SK-N-SH (cell line): Measurements from ENCODE around the gene STRIP2. TPM values are rescaled to one million over a fixed set of nuclear protein-coding genes. Genes with fewer than 3 reads are reported as not detected.

Experiments
- CTCF ChIA-PET: fragments of 300-600, 350-600 bp; formaldehyde crosslinking; extraction: SDS; loops from one replicate; lab custom pipeline; 2021; lab: Yijun Ruan, JAX
- POLR2A ChIA-PET: fragments of 350-600 bp; sonication (Branson Sonifier 250); formaldehyde crosslinking; extraction: SDS; loops from one replicate; lab custom pipeline; 2020; ENCODE audit warnings: antibody characterized with exemption, inconsistent platforms; lab: Yijun Ruan, JAX
- DNase-seq: peaks from one replicate; pipeline ENCODE4 v3.0.0; 2012
- H2AFZ ChIP-seq: fragments of 200-600 bp; sonication (generic); 2 replicates; pipeline ENCODE4 v1.8.1; 2016; ENCODE audit warnings: antibody characterized with exemption, mild to moderate bottlenecking, low read depth
- H3F3A ChIP-seq: fragments of 200-600 bp; sonication (generic); replicated peaks from 2 replicates; pipeline ENCODE3; 2016; ENCODE audit warnings: antibody characterized with exemption, mild to moderate bottlenecking; ENCODE audit not compliant: insufficient read depth
- H3K27ac ChIP-seq, 2 experiments: fragments of 200-500 bp in 1 of 2; fragments of 200-600 bp in 1 of 2; sonication (Bioruptor generic) in 1 of 2; sonication (generic), shearing (Covaris generic) in 1 of 2; 2 replicates each; pipeline versions ENCODE4 v1.5.1 to v1.6.1; 2014 to 2016; ENCODE audit warnings: low read depth in 2 of 2, inconsistent platforms in 1 of 2, low read length in 1 of 2, mild to moderate bottlenecking in 1 of 2, mixed read lengths in 1 of 2
- H3K27me3 ChIP-seq: fragments of 200-600 bp; sonication (generic), shearing (Covaris generic); 2 replicates; pipeline ENCODE4 v1.6.1; 2016; ENCODE audit warnings: mixed run types; ENCODE audit not compliant: insufficient read depth
- H3K36me3 ChIP-seq, 2 experiments: fragments of 200-500 bp in 1 of 2; fragments of 200-600 bp in 1 of 2; sonication (Bioruptor generic) in 1 of 2; sonication (generic) in 1 of 2; replicated peaks in 1 of 2; 2 replicates each; pipeline versions ENCODE3 to v1.5.1; 2014 to 2016; ENCODE audit warnings: low read length in 1 of 2, mild to moderate bottlenecking in 1 of 2; ENCODE audit not compliant: insufficient read depth in 2 of 2, control insufficient read depth in 1 of 2
- H3K4me1 ChIP-seq, 2 experiments: fragments of 200-500 bp in 1 of 2; fragments of 200-600 bp in 1 of 2; sonication (Bioruptor generic) in 1 of 2; sonication (generic), shearing (Covaris generic) in 1 of 2; 2 replicates each; pipeline versions ENCODE4 v1.5.1 to v1.6.1; 2014 to 2016; ENCODE audit warnings: low read depth in 1 of 2, low read length in 1 of 2, mixed run types in 1 of 2; ENCODE audit not compliant: insufficient read depth in 2 of 2, control insufficient read depth in 1 of 2
- H3K4me2 ChIP-seq: fragments of 200-600 bp; sonication (generic), shearing (Covaris generic); 2 replicates; pipeline ENCODE4 v1.6.1; 2017; ENCODE audit warnings: mixed run types
- H3K4me3 ChIP-seq, 2 experiments: fragments of 200-500 bp in 1 of 2; fragments of 200-600 bp in 1 of 2; sonication (Bioruptor generic) in 1 of 2; sonication (generic), shearing (Covaris generic) in 1 of 2; 2 replicates each; pipeline versions ENCODE4 v1.5.1 to v1.8.1; 2014 to 2016; ENCODE audit warnings: low read depth in 2 of 2, inconsistent platforms in 1 of 2, low read length in 1 of 2, mild to moderate bottlenecking in 1 of 2, mixed read lengths in 1 of 2, moderate library complexity in 1 of 2
- H3K79me2 ChIP-seq: fragments of 200-600 bp; sonication (generic); 2 replicates; pipeline ENCODE4 v1.8.1; 2017; ENCODE audit warnings: mild to moderate bottlenecking; ENCODE audit not compliant: insufficient read depth
- H3K9ac ChIP-seq: fragments of 200-600 bp; sonication (generic); 2 replicates; pipeline ENCODE4 v1.6.1; 2017; ENCODE audit warnings: mixed run types
- H3K9me2 ChIP-seq: fragments of 200-600 bp; sonication (generic); 2 replicates; pipeline ENCODE4 v1.6.1; 2017; ENCODE audit warnings: mixed run types
- H3K9me3 ChIP-seq: fragments of 200-600 bp; sonication (generic); 2 replicates; pipeline ENCODE4 v1.6.1; 2017; ENCODE audit warnings: mixed run types, mild to moderate bottlenecking, moderate library complexity
- H4K20me1 ChIP-seq: fragments of 200-600 bp; sonication (generic); 2 replicates; pipeline ENCODE4 v1.6.1; 2017; ENCODE audit warnings: mild to moderate bottlenecking, mixed run types; ENCODE audit not compliant: insufficient read depth
- FOXJ3 ChIP-seq: sonication (generic); formaldehyde crosslinking; IDR thresholded peaks from 2 replicates; pipeline ENCODE4 v1.5.1; 2020; ENCODE audit warnings: mild to moderate bottlenecking, missing genetic modification reagents
- GABPA ChIP-seq: IDR thresholded peaks from 2 replicates; pipeline ENCODE4 v1.4.0; 2012; ENCODE audit warnings: low read depth, mild to moderate bottlenecking
- IRF3 ChIP-seq: fragments of 150-350 bp; IDR thresholded peaks from 2 replicates; pipeline ENCODE4 v1.6.1; 2016; ENCODE audit warnings: mild to moderate bottlenecking, low read depth, low read length
- JUND ChIP-seq: IDR thresholded peaks from 2 replicates; pipeline ENCODE4 v1.4.0; 2012
- MXI1 ChIP-seq: IDR thresholded peaks from 2 replicates; pipeline ENCODE4 v1.6.1; 2012; ENCODE audit warnings: mild to moderate bottlenecking, low read depth, low read length, improper control_type of control experiment
- NFIC ChIP-seq: IDR thresholded peaks from 2 replicates; pipeline ENCODE4 v1.4.0; 2012; ENCODE audit warnings: borderline replicate concordance
- RAD21 ChIP-seq: IDR thresholded peaks from 2 replicates; pipeline ENCODE4 v1.6.1; 2012; ENCODE audit warnings: mild to moderate bottlenecking, low read length
- RFX5 ChIP-seq: IDR thresholded peaks from 2 replicates; pipeline ENCODE4 v1.6.1; 2012; ENCODE audit warnings: mild to moderate bottlenecking, improper control_type of control experiment, low read length
- SIN3A ChIP-seq: IDR thresholded peaks from 2 replicates; pipeline ENCODE4 v1.6.1; 2012; ENCODE audit warnings: low read depth, mild to moderate bottlenecking, low read length, moderate library complexity, borderline replicate concordance
- SMC3 ChIP-seq: IDR thresholded peaks from 2 replicates; pipeline ENCODE4 v1.6.1; 2012; ENCODE audit warnings: low read depth, low read length, improper control_type of control experiment
- TCF12 ChIP-seq: IDR thresholded peaks from 2 replicates; pipeline ENCODE4 v1.4.0; 2012
- TEAD4 ChIP-seq: IDR thresholded peaks from 2 replicates; pipeline ENCODE4 v1.4.0; 2012; ENCODE audit warnings: mild to moderate bottlenecking, borderline replicate concordance; ENCODE audit not compliant: insufficient read depth
- ZBTB33 ChIP-seq: IDR thresholded peaks from 2 replicates; pipeline ENCODE4 v1.4.0; 2012; ENCODE audit warnings: low read depth, borderline replicate concordance
- WGBS: methylation state at CpG from one replicate; pipeline ENCODE4 v1.1.6; 2017; ENCODE audit warnings: low lambda C conversion rate; 5-methylcytosine and 5-hydroxymethylcytosine counted together
- polyA plus RNA-seq, 3 experiments: library from polyadenylated mRNA; depleted of rRNA; stranded (reverse); fragments of >200 nt; gene quantifications; 2 replicates each; pipeline ENCODE4 v1.2.3, GENCODE V29; 2012
- TF ChIP-seq, protein P1 (sequence below): IDR thresholded peaks from 2 replicates; pipeline ENCODE4 v1.6.1; 2012; ENCODE audit warnings: mild to moderate bottlenecking, low read depth, low read length, moderate library complexity
- TF ChIP-seq, protein P2 (sequence below): IDR thresholded peaks from 2 replicates; pipeline ENCODE4; 2012
- TF ChIP-seq, protein P3 (sequence below): IDR thresholded peaks from 2 replicates; pipeline ENCODE4 v1.4.0; 2012; ENCODE audit warnings: low read depth

Gene STRIP2
- polyA plus RNA-seq, 1 of the 3 experiments (the other 2 are of a cell fraction): 4.9 TPM

DNA sequence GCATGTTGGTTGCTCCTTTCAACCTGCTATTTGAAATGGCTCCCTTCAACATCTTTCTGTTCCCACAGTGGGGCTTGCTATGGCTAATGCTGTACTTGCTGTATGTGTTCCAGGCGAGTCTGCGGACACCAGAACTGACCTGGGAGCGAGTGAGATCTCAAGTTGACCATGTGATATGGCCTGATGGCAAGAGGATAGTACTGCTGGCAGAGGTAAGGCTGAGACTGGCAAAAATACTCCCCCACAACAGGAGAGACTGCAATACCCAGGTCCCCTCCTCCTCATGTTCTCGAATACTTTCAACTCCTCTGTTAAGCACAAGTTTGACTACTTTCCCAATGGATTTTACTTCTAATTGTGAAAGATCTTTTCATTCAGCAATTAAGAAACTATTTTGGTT, 11.5 kb upstream of the STRIP2 start:
- CTCF ChIA-PET: interaction anchor here (0.8 to 1.8 kb wide), 3 partner anchors 13 to 49 kb away, joined by 3 to 5 read pairs (median 3); no protein-coding TSS in a partner anchor
- 71% methylated on average over 2 of the region's 4 CpGs for WGBS
- H3K27me3 ChIP-seq: no peaks in the 10 kb centered on the region

GRCh38 chr7:129423700-129424410, 10.4 kb upstream of the STRIP2 start:
- H3K9ac ChIP-seq: no peak overlapping the region
- no peak overlapping the region for H2AFZ ChIP-seq
- H3K36me3 ChIP-seq: peaks cover 27 to 37% of the 10 kb centered on the region in 2 experiments
- peaks cover 0 to 5% of the 10 kb centered on the region in 2 experiments; a peak in 2 of 4 replicates for H3K4me1 ChIP-seq
- no peaks in the 10 kb centered on the region for H3K9me3 ChIP-seq
- H3K9me2 ChIP-seq: no peaks in the 10 kb centered on the region
- H3K27ac ChIP-seq: no peak overlapping the region
- no peaks in the 10 kb centered on the region for H4K20me1 ChIP-seq
- CTCF ChIA-PET: interaction anchor here (0.8 to 3.7 kb wide), 8 partner anchors 10 to 205 kb away, joined by 3 to 19 read pairs (median 4); partner anchors contain the start of gene STRIP2
- no peaks in the 10 kb centered on the region for H3F3A ChIP-seq
- H3K4me3 ChIP-seq: no peak overlapping the region
- POLR2A ChIA-PET: no interaction called here
- 94% methylated on average over 2 of the region's 2 CpGs for WGBS
- DNase-seq: peak; percentile 43
- H3K79me2 ChIP-seq: no peaks in the 10 kb centered on the region
- no peak overlapping the region for H3K4me2 ChIP-seq
- no peaks in the 10 kb centered on the region for H3K27me3 ChIP-seq
- no peak for TF ChIP-seq RFX5
- TF ChIP-seq JUND: peak; percentile 24; the same call in 1 of the 2 replicates
- TF ChIP-seq, protein P1, sequence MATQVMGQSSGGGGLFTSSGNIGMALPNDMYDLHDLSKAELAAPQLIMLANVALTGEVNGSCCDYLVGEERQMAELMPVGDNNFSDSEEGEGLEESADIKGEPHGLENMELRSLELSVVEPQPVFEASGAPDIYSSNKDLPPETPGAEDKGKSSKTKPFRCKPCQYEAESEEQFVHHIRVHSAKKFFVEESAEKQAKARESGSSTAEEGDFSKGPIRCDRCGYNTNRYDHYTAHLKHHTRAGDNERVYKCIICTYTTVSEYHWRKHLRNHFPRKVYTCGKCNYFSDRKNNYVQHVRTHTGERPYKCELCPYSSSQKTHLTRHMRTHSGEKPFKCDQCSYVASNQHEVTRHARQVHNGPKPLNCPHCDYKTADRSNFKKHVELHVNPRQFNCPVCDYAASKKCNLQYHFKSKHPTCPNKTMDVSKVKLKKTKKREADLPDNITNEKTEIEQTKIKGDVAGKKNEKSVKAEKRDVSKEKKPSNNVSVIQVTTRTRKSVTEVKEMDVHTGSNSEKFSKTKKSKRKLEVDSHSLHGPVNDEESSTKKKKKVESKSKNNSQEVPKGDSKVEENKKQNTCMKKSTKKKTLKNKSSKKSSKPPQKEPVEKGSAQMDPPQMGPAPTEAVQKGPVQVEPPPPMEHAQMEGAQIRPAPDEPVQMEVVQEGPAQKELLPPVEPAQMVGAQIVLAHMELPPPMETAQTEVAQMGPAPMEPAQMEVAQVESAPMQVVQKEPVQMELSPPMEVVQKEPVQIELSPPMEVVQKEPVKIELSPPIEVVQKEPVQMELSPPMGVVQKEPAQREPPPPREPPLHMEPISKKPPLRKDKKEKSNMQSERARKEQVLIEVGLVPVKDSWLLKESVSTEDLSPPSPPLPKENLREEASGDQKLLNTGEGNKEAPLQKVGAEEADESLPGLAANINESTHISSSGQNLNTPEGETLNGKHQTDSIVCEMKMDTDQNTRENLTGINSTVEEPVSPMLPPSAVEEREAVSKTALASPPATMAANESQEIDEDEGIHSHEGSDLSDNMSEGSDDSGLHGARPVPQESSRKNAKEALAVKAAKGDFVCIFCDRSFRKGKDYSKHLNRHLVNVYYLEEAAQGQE: no peak
- TF ChIP-seq TEAD4: no peak
- TF ChIP-seq, protein P2, sequence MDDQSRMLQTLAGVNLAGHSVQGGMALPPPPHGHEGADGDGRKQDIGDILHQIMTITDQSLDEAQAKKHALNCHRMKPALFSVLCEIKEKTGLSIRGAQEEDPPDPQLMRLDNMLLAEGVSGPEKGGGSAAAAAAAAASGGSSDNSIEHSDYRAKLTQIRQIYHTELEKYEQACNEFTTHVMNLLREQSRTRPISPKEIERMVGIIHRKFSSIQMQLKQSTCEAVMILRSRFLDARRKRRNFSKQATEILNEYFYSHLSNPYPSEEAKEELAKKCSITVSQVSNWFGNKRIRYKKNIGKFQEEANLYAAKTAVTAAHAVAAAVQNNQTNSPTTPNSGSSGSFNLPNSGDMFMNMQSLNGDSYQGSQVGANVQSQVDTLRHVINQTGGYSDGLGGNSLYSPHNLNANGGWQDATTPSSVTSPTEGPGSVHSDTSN: peak; percentile 56
- TF ChIP-seq, protein P3, sequence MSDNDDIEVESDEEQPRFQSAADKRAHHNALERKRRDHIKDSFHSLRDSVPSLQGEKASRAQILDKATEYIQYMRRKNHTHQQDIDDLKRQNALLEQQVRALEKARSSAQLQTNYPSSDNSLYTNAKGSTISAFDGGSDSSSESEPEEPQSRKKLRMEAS: no peak
- no peak for TF ChIP-seq RAD21
- 0 out of 2 replicates have a peak, but pooled peaks have one; percentile 8 for TF ChIP-seq TCF12
- TF ChIP-seq MXI1: no peak
- peak; percentile 82 for TF ChIP-seq NFIC

More for the DNA sequence above, 11.5 kb upstream of the STRIP2 start:
- no peak for TF ChIP-seq SMC3
- TF ChIP-seq IRF3: no peak
- no peak for TF ChIP-seq FOXJ3 (CRISPR knock-in tag)
- TF ChIP-seq ZBTB33: no peak
- TF ChIP-seq SIN3A: no peak
- no peak for TF ChIP-seq GABPA
- Histone ChIP-seq H3K36me3 (peaks cover 24 to 26% of the 10 kb centered on the region in 2 experiments), H3K4me3 (no peak overlapping the region), H3K27ac (no peak overlapping the region), H3K4me1 (peaks cover 0 to 5% of the 10 kb centered on the region in 2 experiments; a peak in 2 of 4 replicates), H3K9me3 (no peaks in the 10 kb centered on the region), H3K9me2 (no peaks in the 10 kb centered on the region), H3K9ac (no peak overlapping the region), H4K20me1 (no peaks in the 10 kb centered on the region), H3K79me2 (no peaks in the 10 kb centered on the region), H3F3A (no peaks in the 10 kb centered on the region), H2AFZ (no peak overlapping the region), H3K4me2 (no peak overlapping the region)
- DNase-seq: no peak
- POLR2A ChIA-PET: no interaction called here
